ENCODE measurements around the gene CDK13.

The CDK13 gene

DNA sequence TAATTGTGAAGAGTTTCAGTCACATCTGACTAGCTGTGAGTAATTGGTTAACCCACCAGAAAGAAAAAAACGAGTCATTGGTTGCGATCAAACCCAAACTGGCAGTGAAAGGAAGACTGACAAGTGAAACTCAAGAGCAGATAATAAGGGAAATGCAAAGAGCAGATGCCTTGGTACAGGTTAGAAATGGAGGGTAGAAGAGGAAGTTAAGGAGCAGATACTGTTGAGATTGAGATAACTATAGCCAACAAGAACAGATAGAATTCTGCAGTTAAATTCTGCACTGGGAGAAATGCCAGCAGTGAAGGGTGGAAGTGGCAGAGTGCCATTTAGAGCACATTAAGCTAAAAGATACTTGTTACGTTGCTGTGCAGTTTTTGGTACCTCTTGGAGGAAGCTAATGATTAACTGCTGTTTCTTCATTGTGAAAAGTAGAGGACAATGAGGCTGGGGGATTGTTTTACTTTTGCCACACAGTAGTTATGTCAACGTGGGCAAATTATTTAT lies 65.8 kb downstream of the CDK13 start:
- DNase-seq: no peak

DNA sequence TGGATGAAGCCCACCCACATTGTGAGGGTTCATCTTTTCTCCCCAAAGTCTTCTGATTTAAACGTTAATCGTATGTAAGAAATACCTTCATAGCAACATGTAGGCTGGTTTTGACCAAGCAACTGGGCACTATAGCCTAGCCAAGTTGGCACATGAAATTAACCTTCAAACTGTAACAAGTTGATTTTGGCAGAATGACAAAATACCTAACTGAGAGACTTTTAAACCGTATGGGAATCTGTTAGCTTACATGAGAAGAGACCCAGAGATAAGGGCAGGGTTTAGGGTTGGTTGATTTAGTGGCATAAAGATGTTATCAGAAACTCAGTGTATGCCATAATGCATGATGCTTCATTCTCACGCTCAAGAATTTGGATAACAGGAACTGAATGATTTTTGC lies 69.5 kb downstream of the CDK13 start:
- no peak for DNase-seq

DNA sequence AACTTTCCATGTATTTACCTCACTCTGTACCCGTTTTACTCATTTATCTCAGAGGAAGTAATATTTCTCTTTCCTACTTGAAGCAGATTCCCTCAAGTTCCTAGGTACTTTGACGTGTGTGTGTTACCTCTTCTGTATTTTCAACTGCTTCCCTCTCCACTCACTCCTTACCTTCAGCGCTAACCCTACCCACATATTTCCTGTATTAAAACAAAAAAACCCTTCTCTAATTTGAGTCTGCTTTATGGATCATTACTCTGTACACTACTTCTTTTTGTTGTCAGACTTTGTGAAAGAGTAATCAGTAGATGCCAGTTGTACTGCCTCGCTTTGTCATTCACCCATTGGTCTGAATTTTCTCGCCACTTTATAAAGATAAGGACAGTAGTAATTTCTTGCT lies 74.0 kb downstream of the CDK13 start:
- DNase-seq: no peak

GRCh38 chr7:40024841-40025240 lies 74.8 kb downstream of the CDK13 start:
- DNase-seq: no peak

GRCh38 chr7:40027545-40027944 lies 77.5 kb downstream of the CDK13 start:
- DNase-seq: no peak

GRCh38 chr7:40033826-40034225 lies 83.8 kb downstream of the CDK13 start:
- DNase-seq: no peak

- DNase-seq: no peak
Measured at GRCh38 chr7:40041456-40041855, 91.4 kb downstream of the CDK13 start.

DNA sequence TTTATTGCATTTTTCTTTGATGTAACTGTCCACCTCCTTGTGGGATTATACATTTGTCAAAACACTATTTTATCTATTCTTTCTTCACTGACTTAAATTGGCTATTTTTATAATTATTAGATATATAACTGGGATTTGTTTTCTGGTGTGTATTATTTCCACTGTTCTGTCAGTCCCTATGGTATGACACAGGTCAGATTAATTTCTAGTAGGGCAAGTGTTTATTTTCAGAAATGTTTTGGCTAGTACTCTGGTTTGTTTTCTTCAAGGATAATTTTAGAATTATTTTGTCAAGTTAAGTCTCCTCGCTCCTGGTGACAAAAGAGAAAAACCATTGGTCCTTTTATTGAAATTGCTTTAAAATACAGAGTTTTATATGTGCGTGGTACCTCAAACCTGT lies 93.1 kb downstream of the CDK13 start:
- DNase-seq: no peak

DNA sequence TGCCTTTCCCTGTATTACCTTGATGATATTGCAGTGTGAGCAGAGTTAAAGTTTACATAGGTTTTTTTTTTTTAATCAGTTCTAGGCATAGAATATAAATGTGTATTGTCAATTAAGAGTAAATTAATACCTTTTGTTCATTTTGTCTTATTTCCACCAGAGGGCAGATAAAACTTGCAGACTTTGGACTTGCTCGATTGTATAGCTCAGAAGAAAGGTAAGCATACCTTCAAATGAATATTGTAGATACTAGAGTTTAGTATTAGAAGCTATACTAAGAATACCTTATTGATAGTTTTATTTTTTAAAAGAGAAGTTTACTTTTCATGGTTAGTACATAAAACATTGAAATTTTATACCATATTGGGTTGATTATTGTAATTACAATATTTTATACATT lies 97.6 kb downstream of the CDK13 start:
- DNase-seq: no peak

- DNase-seq: peak; percentile 12 to 53
Measured at GRCh38 chr7:40057292-40057691, 107.2 kb downstream of the CDK13 start.

GRCh38 chr7:40058026-40058425 lies 108.0 kb downstream of the CDK13 start:
- no peak for DNase-seq

- DNase-seq: no peak
Measured at GRCh38 chr7:40058636-40059035, 108.6 kb downstream of the CDK13 start.

GRCh38 chr7:40059057-40059456 lies 109.0 kb downstream of the CDK13 start:
- no peak for DNase-seq

DNA sequence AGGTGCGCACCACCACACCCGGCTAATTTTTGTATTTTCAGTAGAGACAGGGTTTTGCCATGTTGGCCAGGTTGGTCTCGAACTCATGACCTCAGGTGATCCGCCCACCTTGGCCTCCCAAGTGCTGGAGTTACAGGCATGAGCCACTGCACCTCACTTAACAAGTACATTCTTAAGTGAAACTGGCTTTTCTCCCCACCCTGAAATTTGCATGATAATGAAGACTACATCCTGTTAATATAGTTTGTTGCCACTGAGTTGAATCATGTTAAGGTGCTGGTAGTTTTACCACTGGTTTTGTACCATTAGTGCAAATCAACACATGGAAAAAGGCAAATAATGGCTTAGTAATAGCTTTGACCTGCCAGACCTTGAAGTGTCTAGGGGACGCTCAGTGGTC lies 122.2 kb downstream of the CDK13 start:
- no peak for DNase-seq

GRCh38 chr7:40073239-40073638 lies 123.2 kb downstream of the CDK13 start:
- DNase-seq: no peak

- DNase-seq: no peak
Measured at GRCh38 chr7:40077849-40078248, 127.8 kb downstream of the CDK13 start.

DNA sequence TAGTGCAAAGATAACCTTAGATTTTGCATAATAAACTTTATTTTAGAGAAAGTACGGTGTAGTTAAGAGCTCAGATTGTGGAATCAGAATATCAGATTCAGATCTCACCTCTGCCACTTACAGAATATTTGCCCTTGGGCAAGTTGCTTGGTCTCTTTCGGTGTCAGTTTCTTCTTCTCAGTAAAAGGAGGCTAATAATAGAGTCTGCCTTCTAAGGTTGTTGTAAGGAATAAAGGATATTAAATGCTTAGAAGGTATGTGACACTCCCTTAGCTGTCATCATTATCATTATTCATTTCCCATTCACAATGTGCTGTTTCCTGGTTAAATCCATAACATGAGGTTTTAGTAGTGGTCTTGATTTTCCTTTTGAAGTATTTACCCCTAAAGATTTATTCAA lies 142.1 kb downstream of the CDK13 start:
- DNase-seq: no peak

GRCh38 chr7:40093631-40094350 lies 143.7 kb downstream of the CDK13 start:
- DNase-seq: no peak

DNA sequence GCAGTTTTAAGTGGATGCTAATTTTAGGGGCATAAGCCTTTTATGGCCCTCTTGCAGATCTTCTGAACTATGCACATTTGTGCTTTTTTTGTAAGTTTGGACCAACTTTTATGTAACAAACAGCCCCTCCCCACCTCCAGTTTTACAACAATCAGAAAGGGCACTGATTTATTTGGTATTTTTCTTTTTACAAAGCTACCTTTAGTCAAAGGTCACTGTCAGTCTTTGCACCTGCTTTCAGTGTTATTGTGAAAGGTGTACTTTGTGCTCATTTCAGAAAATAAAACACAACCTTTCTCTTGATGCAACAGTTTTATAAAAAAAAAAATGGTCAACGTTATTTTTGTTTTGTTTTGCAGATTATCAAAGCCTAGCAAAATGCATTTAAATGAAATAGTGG lies 145.2 kb downstream of the CDK13 start:
- DNase-seq: no peak

DNA sequence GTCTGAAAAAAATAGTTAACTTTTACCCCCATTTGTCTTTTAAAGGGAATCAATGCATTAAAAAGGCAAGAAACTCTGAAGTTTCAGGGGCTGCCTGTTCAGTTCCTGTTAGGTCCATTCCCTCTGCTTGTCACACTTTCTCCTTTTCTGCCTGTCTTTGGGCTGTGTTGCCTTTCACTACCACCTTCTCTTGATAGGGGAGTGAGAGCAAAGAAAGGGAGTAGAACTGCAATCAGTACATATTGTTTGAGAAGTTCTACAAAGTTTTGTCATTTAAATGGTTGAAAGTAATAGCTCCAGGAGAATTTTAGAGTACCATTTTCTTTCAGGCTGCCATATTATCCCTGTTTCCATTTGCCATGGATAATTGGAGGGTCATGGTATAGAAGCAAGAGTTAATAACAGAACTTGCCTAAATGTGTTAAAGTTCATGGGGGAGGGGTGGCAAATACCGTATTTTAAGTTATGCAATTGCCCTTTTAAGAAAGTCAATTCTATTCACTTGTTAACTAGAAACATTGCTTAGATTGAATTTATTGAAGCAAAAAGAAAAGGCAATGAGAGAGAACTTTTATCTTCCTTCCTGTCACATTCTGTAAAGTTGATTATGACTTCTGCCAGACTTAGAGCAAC lies 145.8 kb downstream of the CDK13 start:
- DNase-seq: no peak

GRCh38 chr7:40097728-40098127 lies 147.7 kb downstream of the CDK13 start:
- DNase-seq: no peak

DNA sequence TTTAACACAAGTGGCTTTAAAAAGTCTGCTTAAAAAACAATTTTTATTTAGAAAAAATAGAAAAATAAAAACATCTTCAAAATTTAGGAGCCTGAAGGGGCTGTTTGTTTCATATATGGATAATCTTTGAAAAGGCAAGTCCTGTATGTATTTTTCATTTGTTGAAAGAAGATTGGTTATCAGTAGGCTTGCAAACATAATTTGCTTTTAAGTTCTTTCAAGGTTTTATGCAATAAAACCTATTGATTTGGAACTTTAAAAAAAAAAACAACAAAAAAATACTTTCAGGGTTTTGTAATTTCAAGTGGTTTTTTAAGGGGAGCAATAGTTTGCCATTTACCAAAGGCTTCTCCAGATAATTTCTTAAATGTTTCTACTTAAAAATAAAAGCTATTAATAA lies 148.8 kb downstream of the CDK13 start:
- DNase-seq: no peak

DNA sequence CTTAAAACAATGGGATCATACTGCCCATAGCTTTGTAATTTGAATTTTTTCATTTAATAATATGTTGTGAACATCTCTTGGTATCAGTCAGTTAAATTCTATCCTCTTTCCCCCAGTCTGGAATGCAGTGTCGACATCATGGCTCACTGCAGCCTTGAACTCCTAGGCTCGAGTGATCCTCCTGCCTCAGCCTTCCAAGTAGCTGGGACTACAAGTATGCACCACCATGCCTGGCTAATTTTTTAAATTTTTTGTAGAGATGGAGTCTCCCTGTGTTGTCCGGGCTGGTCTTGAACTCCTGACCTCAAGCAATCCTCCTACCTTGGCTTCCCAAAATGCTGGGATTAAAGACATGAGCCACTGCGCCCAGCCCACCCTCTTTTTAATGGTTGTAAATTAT lies 149.8 kb downstream of the CDK13 start:
- DNase-seq: no peak

DNA sequence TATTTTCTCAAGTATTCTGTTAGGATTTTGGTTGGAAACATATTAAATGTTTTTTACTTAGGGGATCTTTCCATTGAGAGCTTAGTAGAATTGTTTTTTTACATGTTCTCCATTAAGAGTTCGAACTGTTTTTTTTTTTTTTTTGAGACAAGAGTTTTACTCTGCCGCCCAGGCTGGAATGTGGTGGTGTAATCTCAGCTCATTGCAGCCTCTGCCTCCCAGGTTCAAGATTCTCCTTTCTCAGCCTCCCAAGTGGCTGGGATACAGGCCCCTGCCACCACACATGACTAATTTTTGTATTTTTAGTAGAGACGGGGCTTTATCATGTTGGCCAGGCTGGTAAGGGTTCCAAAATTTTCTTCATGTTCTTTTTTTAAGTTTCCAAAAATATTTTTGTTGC lies 151.1 kb downstream of the CDK13 start:
- DNase-seq: no peak

- no peak for DNase-seq
Measured at GRCh38 chr7:40102897-40103296, 152.8 kb downstream of the CDK13 start.

Measured in NCI-H524 (cell line).